ENCODE data around the gene DAGLB.

The DAGLB gene

GRCh38 chr7:6375348-6376101, 72.2 kb downstream of the DAGLB start:
- no peak for DNase-seq (ENCODE audit: low read depth, low spot score)

- DNase-seq (ENCODE audit: low read depth, low spot score), result no peak
Observed at GRCh38 chr7:6367701-6368211, 80.0 kb downstream of the DAGLB start.

GRCh38 chr7:6365451-6365850, 82.3 kb downstream of the DAGLB start:
- no peak for DNase-seq (ENCODE audit: low read depth, low spot score)

GRCh38 chr7:6360841-6361240, 86.9 kb downstream of the DAGLB start:
- DNase-seq (ENCODE audit: low read depth, low spot score), result no peak

- DNase-seq (ENCODE audit: low read depth, low spot score), result no peak
Observed at GRCh38 chr7:6359734-6360133, 88.0 kb downstream of the DAGLB start.
